HG02870 (cell line): Measurements from ENCODE around the gene CDH4.

ENCODE experiments used
- ATAC-seq: cut with Tn5 transposase; IDR thresholded peaks from one replicate; pipeline ENCODE4 v1.9.1; 2021; ENCODE audit warnings: mild to moderate bottlenecking, moderate library complexity; ENCODE audit not compliant: unreplicated experiment

Gene CDH4

GRCh38 chr20:61657721-61658377 lies 405.8 kb downstream of the CDH4 start:
- no peak for ATAC-seq

- ATAC-seq, result no peak
Measured at GRCh38 chr20:61658563-61658962, 406.5 kb downstream of the CDH4 start.

GRCh38 chr20:61659246-61659993 lies 407.4 kb downstream of the CDH4 start:
- no peak for ATAC-seq

- ATAC-seq, result no peak
Measured at GRCh38 chr20:61659994-61660346, 407.9 kb downstream of the CDH4 start.

- no peak for ATAC-seq
Measured at GRCh38 chr20:61660559-61660958, 408.5 kb downstream of the CDH4 start.

- no peak for ATAC-seq
Measured at GRCh38 chr20:61661025-61661424, 409.0 kb downstream of the CDH4 start.

- ATAC-seq, result no peak
Measured at GRCh38 chr20:61661583-61661982, 409.5 kb downstream of the CDH4 start.

GRCh38 chr20:61662226-61662967 lies 410.3 kb downstream of the CDH4 start:
- no peak for ATAC-seq

- no peak for ATAC-seq
Measured at GRCh38 chr20:61662968-61663331, 410.9 kb downstream of the CDH4 start.

- ATAC-seq, result no peak
Measured at GRCh38 chr20:61663521-61664425, 411.7 kb downstream of the CDH4 start.

- no peak for ATAC-seq
Measured at GRCh38 chr20:61664556-61665320, 412.7 kb downstream of the CDH4 start.

GRCh38 chr20:61665528-61666470 lies 413.7 kb downstream of the CDH4 start:
- no peak for ATAC-seq

- no peak for ATAC-seq
Measured at GRCh38 chr20:61666471-61666832, 414.4 kb downstream of the CDH4 start.

GRCh38 chr20:61667056-61667792 lies 415.2 kb downstream of the CDH4 start:
- no peak for ATAC-seq

- ATAC-seq, result no peak
Measured at GRCh38 chr20:61668065-61668650, 416.1 kb downstream of the CDH4 start.

- ATAC-seq, result no peak
Measured at GRCh38 chr20:61668771-61669503, 416.9 kb downstream of the CDH4 start.

- ATAC-seq, result no peak
Measured at GRCh38 chr20:61670274-61670673, 418.2 kb downstream of the CDH4 start.
